HG03469 (cell line): ENCODE measurements around the gene CSNK1E.

Experiments used
- ATAC-seq: cut with Tn5 transposase; IDR thresholded peaks from one replicate; pipeline ENCODE4 v1.9.1; 2021; ENCODE audit warnings: mild to moderate bottlenecking, moderate library complexity, moderate number of reproducible peaks; ENCODE audit not compliant: unreplicated experiment

CSNK1E gene

GRCh38 chr22:38335077-38335476, 17.8 kb upstream of the CSNK1E start:
- ATAC-seq, result no peak

- no peak for ATAC-seq
Measured at GRCh38 chr22:38327805-38328204, 10.6 kb upstream of the CSNK1E start.

GRCh38 chr22:38327396-38327795, 10.2 kb upstream of the CSNK1E start:
- ATAC-seq, result no peak

DNA sequence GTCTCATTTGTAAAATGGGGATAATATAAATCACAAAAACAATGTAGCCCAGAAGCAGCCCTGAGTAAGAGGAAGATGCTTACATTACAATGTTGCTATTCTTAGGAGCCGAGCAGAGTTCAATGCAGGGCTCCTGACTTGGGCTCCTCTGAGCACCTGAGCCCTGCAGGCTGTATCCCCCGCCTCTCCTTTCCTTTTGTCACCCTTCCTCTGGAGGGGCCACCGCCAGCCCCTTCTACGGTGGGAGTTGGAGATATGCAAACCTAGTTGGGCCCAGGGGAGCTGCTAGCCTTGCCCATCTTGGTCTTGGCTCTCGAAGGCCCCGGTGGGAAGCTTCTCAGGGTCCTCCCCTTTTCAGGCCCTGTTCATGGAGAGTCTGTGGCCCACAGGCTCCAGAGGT, 8.4 kb upstream of the CSNK1E start:
- no peak for ATAC-seq

DNA sequence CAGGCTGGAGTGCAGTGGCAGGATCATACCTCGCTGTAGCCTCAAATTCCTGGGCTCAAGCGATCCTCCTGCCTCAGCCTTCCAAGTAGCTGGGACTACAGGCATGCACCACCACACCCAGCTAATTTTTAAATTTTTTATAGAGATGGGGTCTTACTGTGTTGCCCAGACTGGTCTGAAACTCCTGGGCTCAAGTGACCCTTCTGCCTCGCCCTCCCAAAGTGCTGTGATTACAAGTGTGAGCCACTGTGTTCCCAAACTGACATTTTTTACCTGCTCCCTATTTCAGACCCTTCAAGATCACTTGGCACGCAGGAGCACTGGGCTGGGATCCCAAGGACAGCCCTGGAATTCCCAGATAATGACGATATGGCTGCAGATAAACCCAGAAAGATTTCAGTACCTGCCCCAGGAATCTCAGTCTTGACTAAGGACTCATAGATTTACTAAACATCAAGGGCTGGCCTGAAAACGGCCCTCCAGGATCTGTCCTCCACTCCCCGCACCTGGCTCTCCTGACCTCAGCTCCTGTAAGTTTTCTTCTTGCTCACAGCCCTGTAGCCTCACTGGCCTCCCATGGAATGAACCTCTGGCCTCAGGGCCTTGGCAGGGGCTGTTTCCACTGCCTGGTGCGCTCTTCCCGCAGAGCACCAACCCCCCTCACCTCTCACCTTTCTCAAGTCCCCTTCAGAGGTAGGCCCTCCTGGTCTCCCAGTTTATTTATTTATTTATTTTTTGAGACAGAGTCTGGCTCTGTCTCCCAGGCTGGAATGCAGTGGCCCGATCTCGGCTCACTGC, 3.6 kb upstream of the CSNK1E start:
- ATAC-seq, result no peak

DNA sequence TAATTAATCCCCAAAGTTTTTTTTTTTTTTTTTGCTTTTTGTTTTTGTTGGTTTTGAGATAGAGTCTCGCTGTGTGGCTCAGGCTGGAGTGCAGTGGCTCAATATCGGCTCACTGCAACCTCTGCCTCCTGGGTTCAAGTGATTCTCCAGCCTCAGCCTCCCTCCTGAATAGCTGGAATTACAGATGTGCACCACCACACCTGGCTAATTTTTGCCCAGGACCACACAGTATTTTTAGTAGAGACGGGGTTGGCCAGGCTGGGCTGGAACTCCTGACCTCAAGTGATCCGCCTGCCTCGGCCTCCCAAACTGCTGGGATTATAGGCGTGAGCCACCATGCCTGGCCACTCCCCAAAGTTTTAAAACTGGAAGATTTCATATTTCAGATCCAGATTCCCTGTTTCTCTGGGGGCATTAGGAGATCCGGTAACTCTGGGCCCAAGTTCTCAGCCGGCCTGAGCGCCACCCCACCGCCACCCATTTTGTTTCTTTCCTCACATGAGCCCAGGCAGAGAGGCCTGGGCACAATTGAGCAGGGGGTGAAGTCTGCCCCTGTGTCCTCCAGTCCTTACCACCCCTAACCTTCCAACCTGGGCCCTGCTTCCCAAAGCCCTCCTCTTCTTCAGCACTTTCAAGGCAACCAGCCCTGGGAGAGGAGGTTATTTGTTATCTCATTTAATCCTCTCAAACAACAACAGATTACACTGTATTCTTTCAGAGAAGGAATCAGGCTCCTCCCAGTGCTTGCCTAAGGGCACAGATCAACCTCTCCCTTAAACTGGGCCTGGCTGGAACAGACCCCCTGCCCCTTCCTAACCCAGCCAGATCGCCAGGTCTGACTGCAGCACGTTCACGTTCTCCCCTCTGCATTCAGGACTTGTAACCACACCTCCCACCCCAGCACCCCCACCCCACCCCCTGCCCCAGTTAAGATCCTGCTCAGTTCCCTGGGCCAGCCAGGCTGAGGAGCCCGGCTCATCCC, 1.9 kb upstream of the CSNK1E start:
- ATAC-seq, result no peak

DNA sequence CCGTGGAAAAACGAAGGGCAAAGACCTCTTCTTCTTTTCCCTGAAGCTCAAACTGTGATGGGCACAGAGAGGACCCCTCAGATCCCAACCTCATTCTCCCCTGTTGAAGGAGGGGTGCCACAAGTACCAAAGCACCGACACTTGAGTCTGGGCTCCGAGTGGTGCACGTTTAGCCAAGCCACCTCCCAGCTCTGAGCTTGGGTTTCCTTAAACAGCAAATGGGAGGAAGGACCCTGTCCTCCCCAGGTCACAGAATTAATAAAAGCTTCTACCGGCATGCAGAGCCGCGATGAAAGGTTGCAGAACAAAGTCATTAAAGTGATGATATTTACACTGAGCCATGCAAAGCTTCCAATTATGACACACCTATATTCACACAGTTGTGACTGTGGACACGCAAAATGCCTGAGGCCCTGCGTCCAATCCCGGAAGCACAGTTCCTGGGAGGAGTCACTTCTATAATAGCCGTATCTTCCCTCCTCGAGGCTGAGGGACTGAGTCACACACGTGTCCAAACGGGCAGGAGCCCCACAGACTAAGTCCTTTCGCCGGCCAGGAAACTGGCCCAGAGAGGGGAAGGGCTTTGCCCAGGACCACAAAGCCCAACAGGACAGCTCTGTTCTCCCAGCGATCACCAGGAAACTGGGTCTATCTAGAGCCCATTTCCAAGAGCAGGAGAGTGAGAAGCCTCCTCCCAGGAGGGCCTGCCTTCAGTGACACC, 922 bp upstream of the CSNK1E start:
- ATAC-seq, result no peak

GRCh38 chr22:38316364-38317121, 690 bp downstream of the CSNK1E start:
- no peak for ATAC-seq

DNA sequence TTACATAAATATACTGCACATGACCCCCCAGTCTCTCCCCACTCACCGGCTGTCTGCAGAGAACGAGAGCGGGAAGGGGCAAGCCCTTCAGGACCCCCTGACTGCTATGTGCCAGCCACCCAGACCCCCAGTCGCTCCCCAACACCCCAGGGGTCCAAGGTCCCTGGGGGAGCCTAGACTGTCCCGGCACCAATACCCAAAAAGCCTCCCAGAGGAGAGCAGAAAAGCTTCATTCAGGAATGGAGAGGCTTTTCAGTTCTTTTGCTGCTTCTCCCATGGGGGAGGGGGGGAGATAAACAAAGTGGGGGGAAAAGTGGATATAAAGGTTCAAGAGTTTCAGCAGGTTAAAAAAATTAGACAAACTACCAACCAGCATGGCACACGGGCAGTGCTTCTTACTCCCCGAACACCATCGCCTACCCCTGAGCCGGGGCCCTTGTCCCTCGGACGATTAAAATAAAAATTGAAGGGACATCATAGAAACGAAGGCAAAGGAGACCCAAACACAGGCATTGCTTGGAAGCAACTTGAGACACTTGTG, 1.3 kb downstream of the CSNK1E start:
- no peak for ATAC-seq

GRCh38 chr22:38314933-38315822, 2.1 kb downstream of the CSNK1E start:
- ATAC-seq, result no peak

DNA sequence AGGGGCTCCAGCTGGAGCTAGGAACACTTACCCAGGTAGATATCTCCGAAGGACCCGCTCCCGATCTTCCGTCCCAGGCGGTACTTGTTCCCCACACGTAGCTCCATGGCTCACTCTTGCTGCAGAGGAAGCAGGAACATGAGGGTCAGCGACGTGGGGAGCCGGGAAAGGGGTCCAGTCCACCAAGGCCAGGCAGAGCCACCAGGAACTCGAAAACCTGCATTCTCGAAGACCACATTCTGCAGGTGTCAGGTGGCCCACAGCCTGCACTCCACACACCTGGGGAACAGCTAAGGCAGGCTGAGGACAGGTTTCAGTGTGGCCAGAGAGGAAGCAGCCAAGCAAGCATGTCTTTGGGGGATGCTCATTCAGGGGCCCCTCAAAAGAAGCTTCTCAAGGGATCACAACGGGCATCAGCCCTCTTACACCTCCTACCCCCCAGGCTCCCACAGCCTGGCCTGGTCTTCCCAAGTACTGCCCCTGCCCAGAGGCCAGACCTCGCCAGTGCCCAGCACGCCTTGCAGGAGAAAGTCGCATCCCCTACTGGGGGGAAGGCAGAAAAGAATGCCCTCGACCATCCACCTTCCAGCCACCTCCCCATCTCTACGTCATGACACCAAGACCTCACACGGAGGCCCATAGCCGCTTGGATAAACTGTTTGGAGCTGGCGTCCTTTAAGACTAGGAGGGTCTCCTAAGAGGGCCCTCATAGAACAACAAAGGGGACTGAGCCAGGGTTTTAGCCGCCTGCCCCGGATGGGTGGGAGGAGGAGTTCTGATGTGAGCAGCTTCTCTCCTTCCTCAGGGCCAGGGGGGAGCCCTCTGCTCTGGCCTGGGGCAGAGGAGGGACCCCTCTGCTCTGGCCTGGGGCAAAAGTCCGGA, 2.9 kb downstream of the CSNK1E start:
- no peak for ATAC-seq

- no peak for ATAC-seq
Measured at GRCh38 chr22:38313384-38313955, 3.8 kb downstream of the CSNK1E start.

DNA sequence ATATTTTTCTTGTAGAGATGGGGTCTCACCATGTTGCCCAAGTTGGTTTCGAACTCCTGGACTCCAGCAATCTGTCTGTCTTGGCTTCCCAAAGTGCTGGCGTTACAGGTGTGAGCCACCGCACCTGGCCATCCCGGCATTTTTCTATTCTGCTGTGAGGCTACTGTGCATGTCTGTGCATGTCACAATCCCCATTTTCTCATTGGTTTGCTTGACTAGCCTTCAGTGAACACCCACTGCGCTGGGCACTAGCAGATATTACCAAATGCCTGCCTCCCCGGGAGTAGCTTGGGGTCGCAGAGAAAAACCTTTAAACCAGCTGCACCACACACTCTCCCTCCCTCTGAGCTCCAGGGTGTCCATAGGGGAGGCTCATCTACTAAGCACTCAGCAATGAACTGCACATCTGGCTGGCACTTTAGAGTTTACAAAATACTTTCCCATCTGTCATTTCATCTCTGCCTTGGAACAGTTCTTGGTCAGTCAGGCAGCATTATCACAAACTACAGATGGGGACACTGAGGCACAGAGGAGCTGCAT, 4.9 kb downstream of the CSNK1E start:
- ATAC-seq, result no peak

DNA sequence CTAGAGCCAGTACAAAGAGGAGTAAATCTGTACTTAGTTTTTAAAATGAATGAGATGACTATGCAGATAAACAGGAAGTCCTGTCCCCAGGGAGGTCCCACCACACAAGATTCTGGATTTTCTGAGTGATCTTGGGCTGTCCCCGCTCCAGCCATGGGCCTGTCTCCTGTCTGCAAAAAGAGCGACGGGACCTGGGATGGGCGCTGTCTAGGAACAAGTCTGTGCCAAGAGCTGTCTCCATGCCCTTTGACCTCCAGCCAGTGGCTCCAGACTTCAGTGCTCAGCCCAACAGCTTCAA, 6.0 kb downstream of the CSNK1E start:
- ATAC-seq, result no peak

GRCh38 chr22:38310518-38311322, 6.5 kb downstream of the CSNK1E start:
- ATAC-seq, result no peak

DNA sequence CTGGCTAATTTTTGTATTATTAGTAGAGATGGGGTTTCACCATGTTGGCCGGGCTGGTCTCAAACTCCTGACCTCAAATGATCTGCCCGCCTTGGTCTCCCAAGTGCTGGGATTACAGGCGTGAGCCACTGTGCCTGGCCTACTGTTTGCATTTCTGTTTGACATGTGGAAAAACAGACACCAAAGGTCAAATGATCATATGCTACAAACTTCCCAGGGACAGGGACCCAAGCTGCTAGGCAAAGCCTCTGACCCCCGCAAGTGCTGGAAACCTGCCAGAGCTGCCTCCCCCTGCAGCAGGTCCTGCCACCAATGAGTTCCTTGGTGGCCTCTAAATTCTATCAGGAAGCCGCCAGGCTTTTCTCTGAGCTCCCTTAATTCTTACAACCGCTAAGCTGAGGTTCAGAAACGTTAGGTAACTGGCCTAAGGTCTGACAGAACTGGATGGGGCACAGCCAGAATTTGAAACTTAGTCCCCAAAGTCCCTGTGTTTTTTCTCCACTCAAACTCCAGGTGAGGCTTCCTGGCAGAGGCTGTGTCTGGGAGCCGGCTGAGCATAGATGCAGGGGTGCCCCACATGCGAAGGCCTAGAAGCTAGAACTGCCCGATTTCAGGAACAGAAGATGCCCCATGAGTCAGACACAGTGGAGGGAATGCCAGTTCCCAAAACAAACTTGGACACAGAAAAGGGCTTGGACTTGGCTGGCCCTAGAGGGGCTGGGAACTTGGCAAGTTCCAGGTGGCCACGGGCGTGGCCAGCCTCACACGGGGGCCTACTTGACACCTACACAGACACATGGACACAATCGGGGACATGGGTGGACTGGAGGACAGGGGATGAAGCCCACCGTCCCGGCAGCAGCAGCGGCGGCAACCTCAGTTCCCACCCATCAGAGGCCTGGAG, 7.4 kb downstream of the CSNK1E start:
- no peak for ATAC-seq
